ENCODE data around the gene ARID1B. TPM values are rescaled to one million over a fixed set of nuclear protein-coding genes. Genes with fewer than 3 reads are reported as not detected.

Gene ARID1B
- total RNA-seq, 1 donor from 2014 or later, result 59.3 TPM

GRCh38 chr6:157217894-157218370, 440.8 kb downstream of the ARID1B start:
- Mint-ChIP-seq H3K4me1 (ENCODE audit: low read depth) (peaks cover 36% of the 10 kb centered on the region), H3K4me3 (ENCODE audit: unreplicated experiment) (no peak overlapping the region), H3K27ac (ENCODE audit: unreplicated experiment) (no peak overlapping the region), H3K27me3 (ENCODE audit: low read depth) (no peaks in the 10 kb centered on the region), H3K36me3 (ENCODE audit: low read depth) (no peaks in the 10 kb centered on the region), H3K9me3 (ENCODE audit: low read depth) (no peaks in the 10 kb centered on the region)
- no peak for DNase-seq (ENCODE audit: low spot score)
- TF ChIP-seq CTCF (IDR thresholded peaks at IDR 0.05), result no peak

- Mint-ChIP-seq H3K27ac (ENCODE audit: unreplicated experiment) (peak overlapping the region; percentile 96), H3K9me3 (ENCODE audit: low read depth) (no peaks in the 10 kb centered on the region), H3K27me3 (ENCODE audit: low read depth) (no peaks in the 10 kb centered on the region), H3K36me3 (ENCODE audit: low read depth) (no peaks in the 10 kb centered on the region), H3K4me1 (ENCODE audit: low read depth) (peaks cover 37% of the 10 kb centered on the region), H3K4me3 (ENCODE audit: unreplicated experiment) (no peak overlapping the region)
- DNase-seq (ENCODE audit: low spot score), result no peak
- TF ChIP-seq CTCF (IDR thresholded peaks at IDR 0.05), result no peak
Observed at GRCh38 chr6:157218371-157219198, 441.4 kb downstream of the ARID1B start.

GRCh38 chr6:157219201-157220200, 442.3 kb downstream of the ARID1B start:
- H3K4me1 Mint-ChIP-seq (ENCODE audit: low read depth), result peaks cover 37% of the 10 kb centered on the region
- H3K27ac Mint-ChIP-seq (ENCODE audit: unreplicated experiment), result peak overlapping the region; percentile 96
- DNase-seq (ENCODE audit: low spot score), result no peak
- no peaks in the 10 kb centered on the region for H3K36me3 Mint-ChIP-seq (ENCODE audit: low read depth)
- TF ChIP-seq CTCF (IDR thresholded peaks at IDR 0.05), result peak; percentile 49
- no peaks in the 10 kb centered on the region for H3K9me3 Mint-ChIP-seq (ENCODE audit: low read depth)
- peak overlapping the region; percentile 47 for H3K4me3 Mint-ChIP-seq (ENCODE audit: unreplicated experiment)
- H3K27me3 Mint-ChIP-seq (ENCODE audit: low read depth), result no peaks in the 10 kb centered on the region

GRCh38 chr6:157220485-157220884, 443.3 kb downstream of the ARID1B start:
- Mint-ChIP-seq H3K9me3 (ENCODE audit: low read depth) (no peaks in the 10 kb centered on the region), H3K27ac (ENCODE audit: unreplicated experiment) (peak overlapping the region; percentile 87), H3K4me1 (ENCODE audit: low read depth) (peaks cover 37% of the 10 kb centered on the region), H3K36me3 (ENCODE audit: low read depth) (no peaks in the 10 kb centered on the region), H3K4me3 (ENCODE audit: unreplicated experiment) (peak overlapping the region; percentile 73), H3K27me3 (ENCODE audit: low read depth) (no peaks in the 10 kb centered on the region)
- TF ChIP-seq CTCF (IDR thresholded peaks at IDR 0.05), result no peak
- no peak for DNase-seq (ENCODE audit: low spot score)

Data from chondrocyte (in vitro differentiated cells).